Activated CD8-positive, alpha-beta memory T cell treated with anti-CD3 and anti-CD28 coated beads, Interleukin-2, amount 50 U/mL, for 24 hours (primary cell): ENCODE measurements around the gene C5.

Source experiments
- DNase-seq: peaks from one replicate; pipeline ENCODE4 v3.0.0-alpha.2; 2020; ENCODE audit errors: extremely low read depth

C5 gene

GRCh38 chr9:120910643-120911042 is 139.4 kb downstream of the C5 start:
- DNase-seq: no peak

DNA sequence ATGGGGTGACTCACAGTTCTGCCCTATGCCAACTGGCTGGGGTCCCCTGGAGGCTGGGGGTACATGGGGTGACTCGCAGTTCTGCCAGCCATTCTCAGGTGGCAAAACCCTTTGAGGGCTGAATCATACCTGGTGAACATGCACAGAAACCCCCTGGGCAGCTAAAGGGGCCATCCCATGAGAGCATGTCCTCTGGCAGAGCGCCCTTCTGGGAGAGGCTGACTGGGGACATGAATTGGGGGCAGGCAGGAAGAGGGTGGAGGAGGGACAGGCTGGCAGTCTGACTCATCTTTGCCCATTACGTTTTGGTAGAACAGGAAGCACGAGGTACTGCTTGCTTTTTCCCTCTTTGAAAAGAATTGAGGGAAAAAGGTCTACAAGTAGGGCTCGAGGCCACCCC is 140.2 kb downstream of the C5 start:
- DNase-seq: no peak

- no peak for DNase-seq
Measured at GRCh38 chr9:120905315-120906164, 144.5 kb downstream of the C5 start.

DNA sequence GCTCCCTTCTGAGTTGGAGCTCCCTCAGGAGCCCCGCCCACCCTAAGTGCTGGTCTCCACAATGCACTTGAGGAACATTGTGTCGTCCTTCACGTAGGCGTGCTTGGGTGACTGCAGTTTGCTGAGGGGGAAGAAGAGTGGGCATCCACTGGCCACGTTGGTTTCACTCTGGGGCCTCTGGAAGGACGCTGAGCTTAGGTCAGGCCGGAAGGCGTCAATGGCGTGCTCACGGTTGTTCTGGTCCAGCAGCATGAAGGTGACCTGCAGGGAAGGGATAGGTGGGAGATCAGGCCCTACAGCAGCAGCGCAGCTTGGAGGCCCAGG is 145.1 kb downstream of the C5 start:
- DNase-seq: no peak

GRCh38 chr9:120904061-120904977 is 145.8 kb downstream of the C5 start:
- no peak for DNase-seq

GRCh38 chr9:120902569-120903535 is 147.2 kb downstream of the C5 start:
- DNase-seq: no peak
